CD4-positive, alpha-beta T cell (primary cell): ENCODE measurements around the gene SLC35D2. TPM values are rescaled to one million over a fixed set of nuclear protein-coding genes. Genes with fewer than 3 reads are reported as not detected.

Source experiments
- ATAC-seq: fragments of 200-7000 bp; cut with Tn5 transposase; one replicate; pipeline ENCODE4 v1.10.0; 2022; ENCODE audit warnings: mild to moderate bottlenecking; ENCODE audit not compliant: poor library complexity
- CTCF ChIA-PET: fragments of 350-600 bp; sonication (Branson Sonifier 250); formaldehyde crosslinking; loops from one replicate; lab custom pipeline; 2021; ENCODE audit warnings: antibody characterized with exemption, inconsistent platforms; lab: Charles Lee
- POLR2A ChIA-PET: fragments of 350-600 bp; sonication (Branson Sonifier 250); formaldehyde crosslinking; loops from one replicate; lab custom pipeline; 2021; ENCODE audit warnings: antibody characterized with exemption, inconsistent platforms; lab: Charles Lee
- DNase-seq, 14 experiments: peaks; one replicate each; pipeline ENCODE4 v3.0.0-alpha.2; 2013 to 2020; ENCODE audit warnings: mixed read lengths in 2 of 14
- H3K27ac ChIP-seq, 2 donors: one replicate each; pipeline versions ENCODE4 v1.5.1 to v1.7.0; 2013; ENCODE audit warnings: low read length in 2 of 2, low read depth in 1 of 2, mild to moderate bottlenecking in 1 of 2
- H3K27me3 ChIP-seq, 2 experiments: 1 replicate in 1 of 2; 2 replicates in 1 of 2; pipeline versions ENCODE4 v1.6.1 to v1.7.0; 2013; ENCODE audit warnings: low read length in 2 of 2, control low read depth in 1 of 2, mild to moderate bottlenecking in 1 of 2, moderate library complexity in 1 of 2; ENCODE audit not compliant: insufficient read depth in 2 of 2, control insufficient read depth in 1 of 2
- H3K36me3 ChIP-seq: one replicate; pipeline ENCODE4 v1.6.1; 2013; ENCODE audit warnings: low read length, control low read depth; ENCODE audit not compliant: insufficient read depth
- H3K4me1 ChIP-seq: one replicate; pipeline ENCODE4 v1.6.1; 2013; ENCODE audit warnings: low read length, control low read depth; ENCODE audit not compliant: insufficient read depth
- H3K4me3 ChIP-seq: one replicate; pipeline ENCODE4 v1.5.1; 2013; ENCODE audit warnings: mild to moderate bottlenecking, low read length, moderate library complexity
- H3K9me3 ChIP-seq, 2 experiments: 1 replicate in 1 of 2; 2 replicates in 1 of 2; pipeline versions ENCODE4 v1.6.1 to v1.7.0; 2013; ENCODE audit warnings: low read length in 2 of 2, mild to moderate bottlenecking in 2 of 2, control low read depth in 1 of 2, moderate library complexity in 1 of 2; ENCODE audit not compliant: control insufficient read depth in 1 of 2, insufficient read depth in 1 of 2
- H3K27ac Mint-ChIP-seq: one replicate; pipeline ENCODE4 v1.8.0; 2020; ENCODE audit warnings: mixed read lengths
- H3K27me3 Mint-ChIP-seq: one replicate; pipeline ENCODE4 v1.8.0; 2021; ENCODE audit warnings: mixed read lengths
- H3K36me3 Mint-ChIP-seq: one replicate; pipeline ENCODE4 v1.8.0; 2021; ENCODE audit warnings: low read depth, mixed read lengths
- H3K4me1 Mint-ChIP-seq: one replicate; pipeline ENCODE4 v1.8.0; 2021; ENCODE audit warnings: low read depth, mixed read lengths
- H3K4me3 Mint-ChIP-seq: one replicate; pipeline ENCODE4 v1.8.0; 2020; ENCODE audit warnings: mild to moderate bottlenecking, mixed read lengths
- H3K9me3 Mint-ChIP-seq: one replicate; pipeline ENCODE4 v1.8.0; 2020; ENCODE audit warnings: mixed read lengths
- intact Hi-C, 2 experiments: fragments of 100-400 bp; cut with DNase I in 1 of 2; cut with micrococcal nuclease in 1 of 2; formaldehyde crosslinking; loops; one replicate each; pipeline versions ENCODE4 v1.15.1 to v1.9.0; 2023 to 2025; cut with DNase I, micrococcal nuclease
- total RNA-seq, 174 experiments: library from RNA in 2 of 174; stranded (reverse) in 2 of 174; gene quantifications; one replicate each; pipeline ENCODE4 v1.2.3 and lab custom pipeline; 2021 to 2026
- TF ChIP-seq, protein P1 (sequence below): fragments of 200-600 bp; IDR thresholded peaks from one replicate; pipeline ENCODE4 v1.8.0; 2022; ENCODE audit warnings: antibody characterized with exemption, mild to moderate bottlenecking

SLC35D2 gene
- total RNA-seq, 2 experiments from 2014 or later = 13.2 to 14.7 TPM

DNA sequence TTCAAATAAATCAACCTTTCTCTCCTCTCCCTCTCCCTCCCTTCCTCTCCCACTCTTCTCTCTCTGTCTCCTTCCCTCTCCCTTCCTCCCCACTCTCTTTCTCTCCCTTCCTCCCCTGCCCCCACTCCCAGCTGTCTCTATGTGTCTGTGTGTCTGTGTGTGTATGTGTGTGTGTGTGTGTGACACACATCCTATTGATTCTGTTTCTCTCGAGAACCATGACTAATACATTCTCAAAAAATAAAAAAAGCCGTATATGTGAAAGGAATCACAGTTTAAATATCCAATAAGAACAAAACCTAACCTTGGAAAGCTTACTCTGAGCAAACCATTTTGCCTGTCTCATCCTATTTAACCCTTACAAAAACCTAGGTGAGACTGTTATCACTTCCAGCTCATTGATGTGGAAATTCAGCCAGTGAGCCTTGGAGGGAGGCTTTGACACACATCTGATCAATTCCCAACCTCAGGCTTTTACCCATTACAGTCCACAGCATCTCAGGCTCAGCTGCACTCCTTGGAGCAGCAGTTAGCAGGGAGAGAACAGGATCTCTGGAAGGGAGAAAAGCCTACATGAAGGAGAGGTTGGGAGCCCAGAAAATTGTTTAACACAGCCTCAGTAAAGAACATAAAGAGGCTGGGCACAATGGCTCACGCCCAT, 89.9 kb downstream of the SLC35D2 start:
- POLR2A ChIA-PET = no interaction called here
- no peak for ATAC-seq
- no peaks in the 10 kb centered on the region for H3K4me1 Mint-ChIP-seq

DNA sequence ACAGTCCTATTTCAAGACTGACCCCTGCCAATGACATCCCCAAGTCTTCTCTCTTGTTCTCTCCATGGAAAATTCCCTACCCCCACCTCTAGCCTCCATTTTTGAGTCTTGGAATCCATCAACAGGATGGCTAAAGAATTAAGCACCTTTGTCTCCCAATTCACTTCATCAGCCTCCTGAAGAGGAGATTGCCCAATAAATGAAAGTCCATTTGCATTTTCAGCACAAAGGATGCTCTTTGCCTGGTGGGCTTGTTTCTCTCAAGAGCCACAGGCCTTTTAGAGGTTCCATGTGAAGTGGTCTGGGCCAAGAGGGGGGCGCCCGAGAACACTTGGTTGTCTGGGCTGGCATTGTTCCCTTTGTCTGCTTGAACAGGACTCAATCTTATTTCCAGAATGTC, 94.1 kb downstream of the SLC35D2 start:
- H3K27me3 ChIP-seq = peaks cover 0 to 2% of the 10 kb centered on the region in 2 experiments
- Mint-ChIP-seq H3K27ac (no peak overlapping the region), H3K4me3 (no peak overlapping the region), H3K36me3 (no peaks in the 10 kb centered on the region), H3K27me3 (no peaks in the 10 kb centered on the region), H3K9me3 (no peaks in the 10 kb centered on the region), H3K4me1 (no peaks in the 10 kb centered on the region)
- no peaks in the 10 kb centered on the region for H3K36me3 ChIP-seq
- intact Hi-C loops = no loop called here
- TF ChIP-seq, protein P1, sequence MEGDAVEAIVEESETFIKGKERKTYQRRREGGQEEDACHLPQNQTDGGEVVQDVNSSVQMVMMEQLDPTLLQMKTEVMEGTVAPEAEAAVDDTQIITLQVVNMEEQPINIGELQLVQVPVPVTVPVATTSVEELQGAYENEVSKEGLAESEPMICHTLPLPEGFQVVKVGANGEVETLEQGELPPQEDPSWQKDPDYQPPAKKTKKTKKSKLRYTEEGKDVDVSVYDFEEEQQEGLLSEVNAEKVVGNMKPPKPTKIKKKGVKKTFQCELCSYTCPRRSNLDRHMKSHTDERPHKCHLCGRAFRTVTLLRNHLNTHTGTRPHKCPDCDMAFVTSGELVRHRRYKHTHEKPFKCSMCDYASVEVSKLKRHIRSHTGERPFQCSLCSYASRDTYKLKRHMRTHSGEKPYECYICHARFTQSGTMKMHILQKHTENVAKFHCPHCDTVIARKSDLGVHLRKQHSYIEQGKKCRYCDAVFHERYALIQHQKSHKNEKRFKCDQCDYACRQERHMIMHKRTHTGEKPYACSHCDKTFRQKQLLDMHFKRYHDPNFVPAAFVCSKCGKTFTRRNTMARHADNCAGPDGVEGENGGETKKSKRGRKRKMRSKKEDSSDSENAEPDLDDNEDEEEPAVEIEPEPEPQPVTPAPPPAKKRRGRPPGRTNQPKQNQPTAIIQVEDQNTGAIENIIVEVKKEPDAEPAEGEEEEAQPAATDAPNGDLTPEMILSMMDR = no peak
- POLR2A ChIA-PET = no interaction called here
- CTCF ChIA-PET = no interaction called here
- no peak overlapping the region for H3K4me3 ChIP-seq
- no peaks in the 10 kb centered on the region for H3K9me3 ChIP-seq
- no peak overlapping the region for H3K27ac ChIP-seq
- DNase-seq (no peak), ATAC-seq (no peak)
- no peaks in the 10 kb centered on the region for H3K4me1 ChIP-seq

More for the DNA sequence above, 89.9 kb downstream of the SLC35D2 start:
- Mint-ChIP-seq H3K27me3 (no peaks in the 10 kb centered on the region), H3K9me3 (peaks cover 3% of the 10 kb centered on the region), H3K4me3 (no peak overlapping the region), H3K27ac (no peak overlapping the region), H3K36me3 (no peaks in the 10 kb centered on the region)
- Histone ChIP-seq H3K4me1 (no peaks in the 10 kb centered on the region), H3K36me3 (no peaks in the 10 kb centered on the region), H3K9me3 (peaks cover 0 to 5% of the 10 kb centered on the region in 2 experiments), H3K27ac (no peak overlapping the region), H3K4me3 (no peak overlapping the region), H3K27me3 (peaks cover 0 to 3% of the 10 kb centered on the region in 2 experiments)
- CTCF ChIA-PET = no interaction called here
- DNase-seq = no peak
- intact Hi-C loops = no loop called here
- TF ChIP-seq, protein P1 = no peak

DNA sequence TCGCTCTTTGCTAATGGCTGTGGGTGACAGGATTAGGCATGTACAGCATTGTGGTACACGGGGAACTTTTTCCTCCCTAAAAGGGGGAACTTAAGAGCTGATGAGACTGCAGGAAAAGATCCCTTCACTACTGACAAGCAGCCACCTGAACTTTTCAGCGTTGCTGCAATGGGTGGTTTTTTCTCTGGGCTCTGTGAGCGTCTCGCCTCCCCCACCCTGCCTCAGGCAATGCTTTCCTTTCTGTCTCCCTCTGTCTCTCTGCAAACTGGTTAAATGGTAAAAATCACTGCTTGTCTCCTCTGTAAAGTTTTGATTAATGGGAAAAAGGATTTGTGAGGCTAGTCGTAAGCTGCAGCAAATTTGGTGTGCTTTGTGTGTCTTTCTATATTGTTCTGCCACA, 101.9 kb downstream of the SLC35D2 start:
- ATAC-seq = no peak
- no peak for DNase-seq

More for the DNA sequence above, 101.9 kb downstream of the SLC35D2 start:
- no peaks in the 10 kb centered on the region for H3K4me1 Mint-ChIP-seq
- peaks cover 2% of the 10 kb centered on the region for H3K9me3 Mint-ChIP-seq
- TF ChIP-seq, protein P1 = no peak
- intact Hi-C loops = no loop called here
- ChIA-PET POLR2A (no interaction called here), CTCF (no interaction called here)
- H3K4me3 Mint-ChIP-seq = no peak overlapping the region
- H3K9me3 ChIP-seq = no peaks in the 10 kb centered on the region
- H3K27me3 ChIP-seq = no peaks in the 10 kb centered on the region
- H3K4me1 ChIP-seq = no peaks in the 10 kb centered on the region
- H3K27ac ChIP-seq = no peak overlapping the region
- H3K36me3 ChIP-seq = no peaks in the 10 kb centered on the region
- no peaks in the 10 kb centered on the region for H3K36me3 Mint-ChIP-seq
- no peak overlapping the region for H3K27ac Mint-ChIP-seq
- peaks cover 9% of the 10 kb centered on the region for H3K27me3 Mint-ChIP-seq
- no peak overlapping the region for H3K4me3 ChIP-seq
